ENCODE results near the gene TMX2. TPM values are rescaled to one million over a fixed set of nuclear protein-coding genes. Genes with fewer than 3 reads are reported as not detected.
"Not testable (repeated sequence)": the region's sequence is repeated elsewhere in the genome, so short reads cannot be mapped to it uniquely, and the experiment has no call there.

TMX2 gene
- total RNA-seq, 1 experiment from 2014 or later, result 139 TPM

DNA sequence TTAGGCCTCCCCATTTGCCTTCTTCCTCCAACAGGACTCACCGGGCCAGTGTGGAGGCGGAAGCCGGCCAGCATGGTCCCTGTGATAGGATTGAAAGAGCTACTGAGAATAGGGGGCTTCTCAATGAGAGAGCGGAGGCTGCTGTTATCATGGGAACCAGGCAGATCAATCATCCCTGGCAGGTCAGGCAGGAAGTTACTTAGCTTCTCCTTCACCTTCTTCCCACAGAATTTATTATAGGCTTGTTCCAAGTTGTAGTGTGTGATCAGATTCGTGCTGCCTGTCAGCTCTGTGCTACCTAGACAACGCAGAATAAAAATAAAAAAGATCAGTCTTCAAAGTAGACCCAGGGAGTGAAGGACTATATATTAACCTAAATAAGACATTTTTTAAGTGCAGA lies 7.5 kb upstream of the TMX2 start:
- H3K36me3 ChIP-seq, result peaks cover 42% of the 10 kb centered on the region

DNA sequence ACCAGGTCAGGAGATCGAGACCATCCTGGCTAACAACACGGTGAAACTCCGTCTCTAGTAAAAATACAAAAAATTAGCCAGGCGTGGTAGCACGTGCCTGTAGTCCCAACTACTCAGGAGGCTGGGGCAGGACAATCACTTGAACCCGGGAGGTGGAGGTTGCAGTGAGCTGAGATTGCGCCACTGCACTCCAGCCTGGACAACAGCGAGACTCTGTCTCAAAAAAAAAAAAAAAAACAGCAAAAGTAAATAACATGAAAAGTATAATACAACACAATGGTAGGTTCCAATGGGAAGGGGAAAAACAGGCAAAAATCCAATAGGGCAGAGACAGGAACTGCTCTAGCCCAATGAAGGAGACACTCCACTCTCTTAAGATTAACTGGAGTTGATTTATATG lies 7.0 kb upstream of the TMX2 start:
- not testable (repeated sequence) for H3K4me3 ChIP-seq, DNase-seq, H3K27me3 ChIP-seq, H3K9me3 ChIP-seq
- H3K36me3 ChIP-seq, result peaks cover 40% of the 10 kb centered on the region

More for the DNA sequence above, 7.5 kb upstream of the TMX2 start:
- Histone ChIP-seq H3K9me3 (no peaks in the 10 kb centered on the region), H3K4me3 (no peak overlapping the region), H3K27me3 (no peaks in the 10 kb centered on the region)
- DNase-seq, result no peak

DNA sequence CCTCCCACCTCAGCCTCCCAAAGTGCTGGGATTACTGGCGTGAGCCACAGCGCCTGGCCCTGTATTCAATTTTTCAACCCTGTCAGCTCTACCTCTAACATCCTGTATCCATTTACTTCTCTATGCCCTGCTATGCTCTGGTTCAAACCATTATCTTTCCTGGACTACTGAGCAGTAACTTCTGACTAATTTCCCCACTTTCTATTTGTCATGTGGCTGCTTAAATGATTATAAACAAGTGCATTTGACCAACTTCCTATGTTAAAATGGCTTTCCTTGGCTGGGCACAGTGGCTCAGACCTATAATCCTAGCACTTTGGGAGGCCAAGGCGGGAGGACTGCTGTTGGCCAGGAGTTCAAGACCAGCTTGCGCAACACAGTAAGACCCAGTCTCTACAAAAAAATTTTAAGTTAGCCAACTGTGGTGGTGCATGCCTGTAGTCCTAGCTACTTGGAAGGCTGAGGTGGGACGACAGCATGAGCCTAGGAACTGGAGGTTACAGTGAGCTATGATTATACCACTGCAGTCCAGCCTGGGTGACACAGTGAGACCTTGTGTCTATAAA lies 2.5 kb upstream of the TMX2 start:
- H3K27me3 ChIP-seq, result no peaks in the 10 kb centered on the region
- no peak overlapping the region for H3K4me3 ChIP-seq
- DNase-seq, result no peak

DNA sequence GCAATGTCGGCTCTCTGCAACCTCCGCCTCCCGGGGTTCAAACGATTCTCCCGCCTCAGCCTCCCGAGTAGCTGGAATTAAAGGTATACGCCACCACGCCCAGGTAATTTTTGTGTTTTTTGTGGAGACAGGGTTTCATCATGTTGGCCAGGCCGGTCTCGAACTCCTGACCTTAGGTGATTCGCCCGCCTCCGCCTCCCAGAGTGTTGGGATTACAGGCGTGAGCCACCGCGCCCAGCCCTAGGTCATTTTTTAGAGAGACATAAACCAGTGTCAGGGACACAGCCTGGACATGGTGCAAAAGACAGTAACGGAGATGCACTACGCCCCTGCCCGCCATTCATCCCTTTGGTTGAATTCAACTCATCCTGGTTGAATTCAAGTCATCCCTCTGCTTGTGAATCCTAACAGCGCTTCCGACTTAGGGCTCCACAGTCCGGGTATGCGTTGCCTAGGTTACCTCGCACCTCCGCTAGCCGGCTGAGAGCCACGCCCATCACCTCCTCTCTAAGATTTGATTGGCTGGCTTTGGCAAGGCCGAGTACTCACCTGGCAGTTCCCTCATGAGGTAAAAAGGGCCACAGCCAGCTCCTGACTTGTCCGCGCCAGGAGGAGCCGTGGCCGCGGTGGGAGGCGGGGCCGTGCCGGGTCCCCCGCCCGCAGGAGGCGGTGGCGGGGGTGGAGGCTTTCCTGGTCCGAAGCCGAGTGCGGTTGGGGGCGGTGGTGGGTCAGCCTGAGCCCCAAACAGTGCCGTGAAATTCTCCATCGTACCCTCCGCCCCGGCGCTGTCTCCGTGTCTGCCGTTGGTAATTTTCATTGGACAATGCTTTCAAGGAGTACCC lies 758 bp upstream of the TMX2 start, which contains the start of gene MED19:
TSS of gene MED19 (minus strand) at position 802 of the 842 bp plus-strand sequence. CDS start at position 766, 36 bp downstream.
- Histone ChIP-seq H3K27me3 (no peaks in the 10 kb centered on the region), H3K36me3 (peaks cover 18% of the 10 kb centered on the region), H3K4me3 (peak within 1 kb of the TSS; percentile 79), H3K9me3 (no peaks in the 10 kb centered on the region)
- peak; percentile 61 for DNase-seq

More for the DNA sequence above, 2.5 kb upstream of the TMX2 start:
- Histone ChIP-seq H3K9me3 (no peaks in the 10 kb centered on the region), H3K36me3 (peaks cover 16% of the 10 kb centered on the region)

DNA sequence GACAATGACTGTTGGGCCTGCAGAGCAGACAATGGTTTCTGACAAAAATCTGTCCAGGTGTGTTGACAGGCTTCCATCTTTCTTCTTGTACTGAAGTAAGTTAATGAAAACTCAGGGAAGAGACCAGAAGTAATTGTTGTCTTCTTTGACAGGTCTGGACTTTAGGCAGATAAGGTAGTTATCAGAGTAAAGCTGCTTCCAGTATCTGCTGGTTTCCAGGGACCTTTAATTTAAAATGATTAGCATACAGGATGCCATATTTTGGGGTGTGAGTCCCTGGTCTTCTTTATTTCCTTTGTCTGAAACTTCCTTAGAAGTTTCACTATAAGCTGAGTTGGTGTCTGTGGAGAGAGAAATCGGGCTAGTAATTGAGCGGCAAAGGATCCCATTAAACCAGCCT lies 1.4 kb downstream of the TMX2 start:
- Histone ChIP-seq H3K27me3 (no peaks in the 10 kb centered on the region), H3K4me3 (peak overlapping the region; percentile 79), H3K9me3 (no peaks in the 10 kb centered on the region), H3K36me3 (peaks cover 14% of the 10 kb centered on the region)
- no peak for DNase-seq

DNA sequence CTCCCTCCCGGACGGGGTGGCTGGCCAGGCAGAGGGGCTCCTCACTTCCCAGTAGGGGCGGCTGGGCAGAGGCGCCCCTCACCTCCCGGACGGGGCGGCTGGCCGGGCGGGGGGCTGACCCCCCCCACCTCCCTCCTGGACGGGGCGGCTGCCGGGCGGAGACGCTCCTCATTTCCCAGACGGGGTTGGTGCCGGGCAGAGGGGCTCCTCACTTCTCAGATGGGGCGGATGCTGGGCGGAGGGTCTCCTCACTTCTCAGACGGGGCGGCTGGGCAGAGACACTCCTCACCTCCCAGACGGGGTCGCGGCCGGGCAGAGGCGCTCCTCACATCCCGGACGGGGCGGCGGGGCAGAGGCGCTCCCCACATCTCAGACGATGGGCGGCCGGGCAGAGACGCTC lies 4.3 kb downstream of the TMX2 start:
- not testable (repeated sequence) for H3K4me3 ChIP-seq, H3K27me3 ChIP-seq, DNase-seq, H3K9me3 ChIP-seq
- H3K36me3 ChIP-seq, result peaks cover 26% of the 10 kb centered on the region

DNA sequence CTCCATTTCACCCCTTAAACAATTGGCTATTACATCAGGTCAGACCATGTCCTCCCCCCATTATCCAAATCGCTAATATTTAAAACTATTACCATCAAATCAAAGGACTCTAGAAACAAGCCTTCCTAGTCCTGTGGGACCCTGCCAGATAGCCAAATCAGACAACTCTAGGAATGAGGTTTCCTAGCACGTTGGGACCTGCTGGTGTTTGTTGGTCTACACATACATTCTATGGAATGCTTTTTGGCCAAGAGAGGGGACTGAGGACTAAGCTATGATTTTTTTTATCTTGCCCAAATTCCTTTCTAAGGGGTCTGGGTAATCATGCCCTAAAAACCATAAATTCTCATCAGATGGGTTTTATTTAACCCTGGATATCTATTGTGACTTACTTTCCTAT lies 14.8 kb downstream of the TMX2 start:
- H3K27me3 ChIP-seq, result no peaks in the 10 kb centered on the region
- H3K9me3 ChIP-seq, result no peaks in the 10 kb centered on the region
- no peak overlapping the region for H3K4me3 ChIP-seq
- DNase-seq, result no peak
- H3K36me3 ChIP-seq, result peaks cover 20% of the 10 kb centered on the region

DNA sequence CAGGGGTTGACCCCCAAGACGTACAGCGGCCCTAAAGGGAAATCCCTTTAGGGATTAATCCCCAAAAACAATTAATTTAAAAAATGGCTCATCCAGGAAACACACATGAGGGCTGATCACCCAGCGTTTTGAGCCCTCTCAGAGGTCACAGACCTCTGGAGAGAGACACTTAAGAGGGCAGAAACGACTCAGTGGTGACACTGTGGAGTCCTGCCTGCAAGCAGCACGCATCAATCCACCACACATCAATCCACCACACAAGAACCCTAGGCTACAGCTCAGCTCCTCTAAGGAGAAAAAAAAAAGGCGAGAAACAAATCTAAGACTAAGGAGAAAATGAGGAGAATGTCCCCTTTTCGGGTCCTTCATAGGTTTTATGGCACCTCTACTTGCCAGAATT lies 16.4 kb downstream of the TMX2 start:
- Histone ChIP-seq H3K36me3 (peaks cover 16% of the 10 kb centered on the region), H3K9me3 (no peaks in the 10 kb centered on the region), H3K27me3 (no peaks in the 10 kb centered on the region), H3K4me3 (no peak overlapping the region)
- no peak for DNase-seq

DNA sequence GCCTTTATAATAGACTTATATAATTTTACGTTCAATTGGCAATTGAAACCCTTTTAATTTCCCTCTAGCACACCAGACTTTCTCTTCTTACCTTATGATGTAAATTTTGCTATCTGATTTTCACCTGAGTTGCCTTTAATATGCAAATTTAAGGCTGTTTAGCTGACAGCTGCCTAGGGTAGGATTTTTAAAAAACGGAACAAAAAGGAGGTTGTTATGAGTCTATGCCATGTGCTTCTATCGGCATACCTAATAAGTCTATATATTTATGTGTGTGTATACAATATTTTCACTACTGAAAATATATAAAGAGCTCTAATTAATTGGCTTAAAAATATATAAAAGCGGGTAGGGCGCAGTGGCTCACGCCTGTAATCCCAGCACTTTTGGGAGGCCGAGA lies 17.1 kb downstream of the TMX2 start:
- no peak for DNase-seq
- Histone ChIP-seq H3K4me3 (no peak overlapping the region), H3K9me3 (no peaks in the 10 kb centered on the region), H3K27me3 (no peaks in the 10 kb centered on the region), H3K36me3 (peaks cover 19% of the 10 kb centered on the region)

DNA sequence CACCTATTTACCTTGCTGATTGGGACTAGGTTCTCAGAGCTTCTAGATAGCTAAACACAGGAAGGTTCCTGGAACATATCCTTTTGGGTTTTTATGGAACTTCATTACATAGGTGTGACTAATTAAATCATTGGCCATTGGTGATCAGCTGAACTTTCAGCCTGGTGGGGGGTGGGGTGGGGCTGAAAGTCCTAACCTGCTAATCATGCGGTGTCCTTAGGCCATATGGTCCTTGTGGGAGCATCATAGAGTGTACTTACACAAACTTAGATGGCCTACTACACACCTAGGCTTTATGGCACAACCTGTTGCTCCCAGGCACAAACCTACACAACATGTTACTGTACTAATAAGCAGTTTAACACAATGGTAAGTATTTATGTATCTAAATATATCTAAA lies 20.3 kb downstream of the TMX2 start:
- Histone ChIP-seq H3K36me3 (peaks cover 24% of the 10 kb centered on the region), H3K9me3 (no peaks in the 10 kb centered on the region), H3K27me3 (no peaks in the 10 kb centered on the region), H3K4me3 (no peak overlapping the region)
- no peak for DNase-seq

DNA sequence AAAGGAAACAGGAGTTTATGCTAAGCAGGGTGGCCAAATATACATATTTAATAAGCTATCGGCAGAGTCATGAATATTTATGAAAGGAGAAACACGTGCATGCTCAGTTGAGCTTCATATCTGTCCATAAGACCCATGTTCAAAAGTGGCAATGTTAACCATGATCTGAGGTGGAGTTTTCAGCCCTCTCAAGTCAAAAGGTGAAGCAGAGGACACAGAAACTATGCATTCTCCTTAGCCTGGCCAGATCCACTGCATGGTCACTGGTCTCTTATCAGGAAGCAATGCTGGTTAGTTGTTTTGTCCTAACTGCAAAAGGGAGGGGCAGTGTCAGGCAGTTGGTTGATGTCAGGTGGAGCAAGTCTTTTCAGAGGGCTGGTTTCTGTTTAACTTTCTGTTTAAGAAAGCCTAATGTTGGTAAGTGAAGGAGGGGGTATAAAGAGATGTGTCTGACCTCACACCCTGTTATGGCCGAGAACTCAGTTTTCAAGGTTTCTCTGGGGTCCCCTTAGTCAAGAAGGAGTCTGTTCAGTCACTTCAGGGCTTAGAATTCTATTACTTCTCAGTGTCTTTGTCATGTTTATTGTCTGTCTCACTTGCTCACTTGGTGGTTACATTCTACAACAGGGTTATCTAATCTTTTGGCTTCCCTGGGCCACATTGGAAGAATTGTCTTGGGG lies 23.4 kb downstream of the TMX2 start:
- H3K27me3 ChIP-seq, result no peaks in the 10 kb centered on the region
- no peaks in the 10 kb centered on the region for H3K9me3 ChIP-seq
- H3K4me3 ChIP-seq, result no peak overlapping the region
- peaks cover 45% of the 10 kb centered on the region for H3K36me3 ChIP-seq
- no peak for DNase-seq

DNA sequence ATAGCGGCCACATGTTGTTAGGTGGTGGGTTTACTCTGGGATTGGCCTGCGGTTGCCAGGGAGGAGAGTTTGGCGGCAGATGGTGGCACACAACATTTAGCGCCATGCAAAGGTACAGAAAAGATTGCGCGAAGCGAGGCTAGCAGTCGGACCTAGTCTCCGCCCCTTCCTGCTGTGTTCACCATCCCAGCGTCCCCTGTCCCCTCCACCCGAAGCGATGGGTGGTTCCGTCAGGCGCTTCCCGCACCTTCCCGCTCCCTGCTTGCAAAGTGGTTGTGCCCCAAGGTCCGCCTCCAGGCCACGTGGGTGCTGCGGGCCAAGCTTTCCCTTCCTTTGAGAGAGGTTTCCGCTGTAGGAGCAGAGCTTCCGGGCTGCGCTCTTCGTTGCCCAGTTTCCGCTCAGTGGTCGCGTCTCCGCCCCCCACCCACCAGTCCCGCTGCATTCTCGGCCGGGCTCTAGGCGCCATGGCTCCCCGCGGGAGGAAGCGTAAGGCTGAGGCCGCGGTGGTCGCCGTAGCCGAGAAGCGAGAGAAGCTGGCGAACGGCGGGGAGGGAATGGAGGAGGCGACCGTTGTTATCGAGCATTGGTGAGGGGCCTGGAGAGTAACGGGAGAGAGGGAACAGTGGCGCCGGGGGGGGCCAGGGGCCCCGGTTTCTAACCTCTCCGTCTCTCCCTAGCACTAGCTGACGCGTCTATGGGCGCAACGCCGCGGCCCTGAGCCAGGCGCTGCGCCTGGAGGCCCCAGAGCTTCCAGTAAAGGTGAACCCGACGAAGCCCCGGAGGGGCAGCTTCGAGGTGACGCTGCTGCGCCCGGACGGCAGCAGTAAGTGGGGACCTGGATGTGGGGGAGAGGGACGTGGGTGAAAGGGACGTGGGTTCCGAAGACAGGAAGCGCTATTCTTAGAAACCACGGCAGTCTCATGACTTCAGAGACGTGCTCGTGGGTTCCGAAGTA lies 29.0 kb downstream of the TMX2 start, which contains the start of gene SELENOH:
TSS of gene SELENOH (plus strand) at position 360 of the 955 bp plus-strand sequence. CDS start at position 465, 105 bp downstream.
- H3K27me3 ChIP-seq, result no peaks in the 10 kb centered on the region
- peak; percentile 98 for DNase-seq
- H3K36me3 ChIP-seq, result peaks cover 63% of the 10 kb centered on the region
- peak within 1 kb of the TSS; percentile 84 for H3K4me3 ChIP-seq
- no peaks in the 10 kb centered on the region for H3K9me3 ChIP-seq

DNA sequence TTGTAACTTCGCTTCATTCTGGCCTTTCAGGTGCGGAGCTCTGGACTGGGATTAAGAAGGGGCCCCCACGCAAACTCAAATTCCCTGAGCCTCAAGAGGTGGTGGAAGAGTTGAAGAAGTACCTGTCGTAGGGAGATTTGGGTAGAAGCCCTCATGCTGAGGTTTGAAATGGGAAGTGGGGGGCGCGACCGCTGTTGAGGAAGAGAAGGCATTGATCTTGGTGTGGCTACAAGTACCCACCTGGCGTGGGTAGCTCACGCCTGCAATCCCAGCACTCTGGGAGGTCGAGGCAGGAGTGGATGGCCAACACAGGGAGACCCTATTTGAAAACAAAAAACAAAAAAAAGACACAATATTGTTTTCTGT lies 29.7 kb downstream of the TMX2 start:
- no peaks in the 10 kb centered on the region for H3K9me3 ChIP-seq
- peak overlapping the region; percentile 84 for H3K4me3 ChIP-seq
- H3K36me3 ChIP-seq, result peaks cover 60% of the 10 kb centered on the region
- no peak for DNase-seq
- no peaks in the 10 kb centered on the region for H3K27me3 ChIP-seq

DNA sequence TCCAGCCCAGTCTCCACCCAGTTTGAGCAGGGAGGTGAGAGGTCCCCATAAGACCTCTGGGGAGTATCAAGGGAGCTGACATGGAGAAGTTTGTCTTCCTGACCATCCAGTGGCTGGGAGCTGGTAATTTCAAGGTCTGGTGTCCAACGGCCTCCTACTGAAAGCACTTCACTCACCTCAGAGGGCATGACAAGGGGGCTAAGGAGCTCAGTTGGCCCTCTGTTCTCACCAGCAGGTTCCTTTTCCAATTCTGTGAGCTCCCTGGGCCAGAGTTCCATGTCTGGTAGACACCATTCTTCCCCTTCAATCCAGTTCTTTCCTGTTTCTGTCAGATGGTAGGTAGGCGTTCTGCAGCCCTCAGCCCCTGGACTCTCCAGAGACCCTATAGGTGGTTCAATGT lies 32.0 kb downstream of the TMX2 start:
- H3K9me3 ChIP-seq, result no peaks in the 10 kb centered on the region
- H3K36me3 ChIP-seq, result peaks cover 39% of the 10 kb centered on the region
- no peak overlapping the region for H3K4me3 ChIP-seq
- H3K27me3 ChIP-seq, result no peaks in the 10 kb centered on the region
- no peak for DNase-seq

DNA sequence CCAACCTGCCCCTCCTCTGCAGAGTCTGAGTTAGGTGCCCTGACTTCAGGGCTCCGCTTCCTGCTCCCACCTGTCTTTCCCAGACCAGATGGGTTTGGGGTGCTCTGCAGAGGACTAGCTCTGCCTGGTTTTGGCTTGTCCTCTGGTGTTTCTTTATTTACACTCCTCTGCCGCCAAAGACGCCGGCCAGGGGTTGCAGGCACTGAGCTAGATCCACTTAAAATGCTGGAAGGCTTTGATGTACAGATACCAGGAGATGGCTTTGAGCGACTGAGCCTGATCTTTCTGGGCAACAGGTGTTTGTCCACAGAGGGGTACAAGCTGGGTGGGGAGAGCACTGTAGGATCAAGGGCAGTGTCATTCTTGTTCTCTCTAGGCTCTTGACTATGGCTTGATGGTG lies 32.8 kb downstream of the TMX2 start:
- no peaks in the 10 kb centered on the region for H3K9me3 ChIP-seq
- DNase-seq, result no peak
- no peaks in the 10 kb centered on the region for H3K27me3 ChIP-seq
- peaks cover 33% of the 10 kb centered on the region for H3K36me3 ChIP-seq
- no peak overlapping the region for H3K4me3 ChIP-seq

DNA sequence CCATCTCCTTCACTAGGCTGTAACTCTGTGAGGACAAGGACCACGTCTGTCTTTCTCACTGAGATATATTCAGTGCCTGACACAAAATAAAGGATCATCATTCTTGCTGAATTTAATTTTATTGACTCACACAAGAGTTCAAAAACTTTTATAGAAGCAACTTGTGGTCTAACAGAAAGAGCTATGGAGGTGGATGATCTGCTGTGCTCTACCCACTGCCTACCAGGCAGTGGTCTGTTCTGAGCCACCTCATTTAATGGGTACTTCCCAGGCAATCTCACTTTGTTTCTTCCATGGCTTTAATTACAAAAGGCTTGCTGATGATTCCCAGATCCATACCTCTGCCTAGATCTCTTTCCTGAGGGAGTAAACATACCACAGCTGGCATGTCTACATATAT lies 34.5 kb downstream of the TMX2 start:
- H3K9me3 ChIP-seq, result no peaks in the 10 kb centered on the region
- no peak for DNase-seq
- no peaks in the 10 kb centered on the region for H3K27me3 ChIP-seq
- no peak overlapping the region for H3K4me3 ChIP-seq
- H3K36me3 ChIP-seq, result peaks cover 31% of the 10 kb centered on the region
